SK-N-SH treated with all-trans-retinoic acid at 6 μM for 48 hours (cell line): Measurements from ENCODE around the gene KCNMA1.

ENCODE experiments used
- ATAC-seq: fragments of 200-7000 bp; cut with Tn5 transposase; 3 replicates; pipeline ENCODE4 v1.9.1; 2020; ENCODE audit warnings: mild to moderate bottlenecking, moderate library complexity
- ARNTL ChIP-seq: fragments of 450-650 bp; formaldehyde crosslinking; IDR thresholded peaks from 2 replicates; pipeline ENCODE4 v1.5.0; 2020; ENCODE audit warnings: low read depth, mild to moderate bottlenecking, moderate library complexity, borderline replicate concordance
- BACH2 ChIP-seq: fragments of 250-450 bp; sonication (Bioruptor Pico); IDR thresholded peaks from 2 replicates; pipeline ENCODE4 v1.9.0; 2021; ENCODE audit warnings: mild to moderate bottlenecking, borderline replicate concordance
- CREB5 ChIP-seq: fragments of 250-450 bp; sonication (Bioruptor Pico); IDR thresholded peaks from 2 replicates; pipeline ENCODE4 v1.5.1; 2020; ENCODE audit warnings: low read depth, mild to moderate bottlenecking, moderate library complexity
- CSDC2 ChIP-seq: fragments of 250-450 bp; sonication (Bioruptor Pico); IDR thresholded peaks from 2 replicates; pipeline ENCODE4 v1.5.0; 2020; ENCODE audit warnings: mild to moderate bottlenecking, moderate library complexity
- ESRRG ChIP-seq: fragments of 250-450 bp; sonication (Bioruptor Pico); IDR thresholded peaks from 2 replicates; pipeline ENCODE4 v1.6.1; 2021; ENCODE audit warnings: mild to moderate bottlenecking
- GLIS3 ChIP-seq: fragments of 250-450 bp; sonication (Bioruptor Pico); IDR thresholded peaks from 2 replicates; pipeline ENCODE4 v1.5.0; 2020; ENCODE audit warnings: mild to moderate bottlenecking, moderate library complexity
- ISL1 ChIP-seq: fragments of 250-450 bp; sonication (Bioruptor Pico); IDR thresholded peaks from 2 replicates; pipeline ENCODE4 v2.1.2; 2022; ENCODE audit warnings: mild to moderate bottlenecking, moderate library complexity
- OSR1 ChIP-seq: fragments of 250-450 bp; sonication (Bioruptor Pico); IDR thresholded peaks from 2 replicates; pipeline ENCODE4 v1.8.0; 2022; ENCODE audit warnings: moderate library complexity, mild to moderate bottlenecking, inconsistent platforms
- PPARA ChIP-seq: fragments of 250-450 bp; sonication (Bioruptor Pico); IDR thresholded peaks from 2 replicates; pipeline ENCODE4 v1.5.0; 2020; ENCODE audit warnings: mild to moderate bottlenecking, borderline replicate concordance
- RARB ChIP-seq: fragments of 250-450 bp; sonication (Bioruptor Pico); IDR thresholded peaks from 2 replicates; pipeline ENCODE4 v1.8.0; 2021; ENCODE audit warnings: mild to moderate bottlenecking, moderate library complexity
- SNAI2 ChIP-seq: fragments of 250-450 bp; sonication (Bioruptor Pico); IDR thresholded peaks from 2 replicates; pipeline ENCODE4 v1.5.0; 2020; ENCODE audit warnings: mild to moderate bottlenecking, moderate library complexity
- TOX ChIP-seq: fragments of 250-450 bp; sonication (Bioruptor Pico); IDR thresholded peaks from 2 replicates; pipeline ENCODE4 v1.8.0; 2021; ENCODE audit warnings: mild to moderate bottlenecking, moderate library complexity, borderline replicate concordance
- ZFP3 ChIP-seq: fragments of 250-450 bp; sonication (Bioruptor Pico); IDR thresholded peaks from 2 replicates; pipeline ENCODE4 v1.5.0; 2020; ENCODE audit warnings: mild to moderate bottlenecking, moderate library complexity
- ZFP30 ChIP-seq: fragments of 450-650 bp; formaldehyde crosslinking; IDR thresholded peaks from 2 replicates; pipeline ENCODE4 v1.5.0; 2022; ENCODE audit warnings: mild to moderate bottlenecking, moderate library complexity
- ZNF565 ChIP-seq: fragments of 450-650 bp; formaldehyde crosslinking; conservative IDR thresholded peaks from 2 replicates; pipeline ENCODE4 v1.5.0; 2020; ENCODE audit warnings: low read depth, mild to moderate bottlenecking, moderate library complexity
- ZNF70 ChIP-seq: fragments of 450-650 bp; formaldehyde crosslinking; IDR thresholded peaks from 2 replicates; pipeline ENCODE4 v1.5.0; 2020; ENCODE audit warnings: mild to moderate bottlenecking, moderate library complexity
- ZNF8 ChIP-seq: fragments of 450-650 bp; formaldehyde crosslinking; IDR thresholded peaks from 2 replicates; pipeline ENCODE4 v1.5.0; 2020; ENCODE audit warnings: mild to moderate bottlenecking, moderate library complexity
- TF ChIP-seq, protein P1 (sequence below): fragments of 250-450 bp; sonication (Bioruptor Pico); IDR thresholded peaks from 2 replicates; pipeline ENCODE4 v1.5.0; 2020; ENCODE audit warnings: mild to moderate bottlenecking, moderate library complexity
- TF ChIP-seq, protein P2 (sequence below): fragments of 250-450 bp; sonication (Bioruptor Pico); IDR thresholded peaks from 2 replicates; pipeline ENCODE4 v1.8.0; 2020; ENCODE audit warnings: mild to moderate bottlenecking, moderate library complexity, borderline replicate concordance
- TF ChIP-seq, protein P3 (sequence below): fragments of 250-450 bp; sonication (Bioruptor Pico); IDR thresholded peaks from 2 replicates; pipeline ENCODE4 v1.8.0; 2021; ENCODE audit warnings: low read depth, mild to moderate bottlenecking, moderate library complexity, borderline replicate concordance
- TF ChIP-seq, protein P4 (sequence below): fragments of 250-450 bp; sonication (Bioruptor Pico); IDR thresholded peaks from 2 replicates; pipeline ENCODE4 v1.5.1; 2021; ENCODE audit warnings: mild to moderate bottlenecking, moderate library complexity

Gene KCNMA1

GRCh38 chr10:76883596-76883995 is 754.0 kb downstream of the KCNMA1 start:
- no peak for ATAC-seq
- TF ChIP-seq, protein P1, sequence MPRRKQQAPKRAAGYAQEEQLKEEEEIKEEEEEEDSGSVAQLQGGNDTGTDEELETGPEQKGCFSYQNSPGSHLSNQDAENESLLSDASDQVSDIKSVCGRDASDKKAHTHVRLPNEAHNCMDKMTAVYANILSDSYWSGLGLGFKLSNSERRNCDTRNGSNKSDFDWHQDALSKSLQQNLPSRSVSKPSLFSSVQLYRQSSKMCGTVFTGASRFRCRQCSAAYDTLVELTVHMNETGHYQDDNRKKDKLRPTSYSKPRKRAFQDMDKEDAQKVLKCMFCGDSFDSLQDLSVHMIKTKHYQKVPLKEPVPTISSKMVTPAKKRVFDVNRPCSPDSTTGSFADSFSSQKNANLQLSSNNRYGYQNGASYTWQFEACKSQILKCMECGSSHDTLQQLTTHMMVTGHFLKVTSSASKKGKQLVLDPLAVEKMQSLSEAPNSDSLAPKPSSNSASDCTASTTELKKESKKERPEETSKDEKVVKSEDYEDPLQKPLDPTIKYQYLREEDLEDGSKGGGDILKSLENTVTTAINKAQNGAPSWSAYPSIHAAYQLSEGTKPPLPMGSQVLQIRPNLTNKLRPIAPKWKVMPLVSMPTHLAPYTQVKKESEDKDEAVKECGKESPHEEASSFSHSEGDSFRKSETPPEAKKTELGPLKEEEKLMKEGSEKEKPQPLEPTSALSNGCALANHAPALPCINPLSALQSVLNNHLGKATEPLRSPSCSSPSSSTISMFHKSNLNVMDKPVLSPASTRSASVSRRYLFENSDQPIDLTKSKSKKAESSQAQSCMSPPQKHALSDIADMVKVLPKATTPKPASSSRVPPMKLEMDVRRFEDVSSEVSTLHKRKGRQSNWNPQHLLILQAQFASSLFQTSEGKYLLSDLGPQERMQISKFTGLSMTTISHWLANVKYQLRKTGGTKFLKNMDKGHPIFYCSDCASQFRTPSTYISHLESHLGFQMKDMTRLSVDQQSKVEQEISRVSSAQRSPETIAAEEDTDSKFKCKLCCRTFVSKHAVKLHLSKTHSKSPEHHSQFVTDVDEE (CRISPR knock-in tag): no peak
- TF ChIP-seq ZFP3 (CRISPR knock-in tag): no peak
- no peak for TF ChIP-seq ZNF8 (CRISPR knock-in tag)
- no peak for TF ChIP-seq CSDC2 (CRISPR knock-in tag)
- TF ChIP-seq, protein P2, sequence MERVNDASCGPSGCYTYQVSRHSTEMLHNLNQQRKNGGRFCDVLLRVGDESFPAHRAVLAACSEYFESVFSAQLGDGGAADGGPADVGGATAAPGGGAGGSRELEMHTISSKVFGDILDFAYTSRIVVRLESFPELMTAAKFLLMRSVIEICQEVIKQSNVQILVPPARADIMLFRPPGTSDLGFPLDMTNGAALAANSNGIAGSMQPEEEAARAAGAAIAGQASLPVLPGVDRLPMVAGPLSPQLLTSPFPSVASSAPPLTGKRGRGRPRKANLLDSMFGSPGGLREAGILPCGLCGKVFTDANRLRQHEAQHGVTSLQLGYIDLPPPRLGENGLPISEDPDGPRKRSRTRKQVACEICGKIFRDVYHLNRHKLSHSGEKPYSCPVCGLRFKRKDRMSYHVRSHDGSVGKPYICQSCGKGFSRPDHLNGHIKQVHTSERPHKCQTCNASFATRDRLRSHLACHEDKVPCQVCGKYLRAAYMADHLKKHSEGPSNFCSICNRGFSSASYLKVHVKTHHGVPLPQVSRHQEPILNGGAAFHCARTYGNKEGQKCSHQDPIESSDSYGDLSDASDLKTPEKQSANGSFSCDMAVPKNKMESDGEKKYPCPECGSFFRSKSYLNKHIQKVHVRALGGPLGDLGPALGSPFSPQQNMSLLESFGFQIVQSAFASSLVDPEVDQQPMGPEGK (CRISPR knock-in tag): no peak
- no peak for TF ChIP-seq ISL1 (CRISPR knock-in tag)
- no peak for TF ChIP-seq RARB (CRISPR knock-in tag)
- no peak for TF ChIP-seq ARNTL (CRISPR knock-in tag)

DNA sequence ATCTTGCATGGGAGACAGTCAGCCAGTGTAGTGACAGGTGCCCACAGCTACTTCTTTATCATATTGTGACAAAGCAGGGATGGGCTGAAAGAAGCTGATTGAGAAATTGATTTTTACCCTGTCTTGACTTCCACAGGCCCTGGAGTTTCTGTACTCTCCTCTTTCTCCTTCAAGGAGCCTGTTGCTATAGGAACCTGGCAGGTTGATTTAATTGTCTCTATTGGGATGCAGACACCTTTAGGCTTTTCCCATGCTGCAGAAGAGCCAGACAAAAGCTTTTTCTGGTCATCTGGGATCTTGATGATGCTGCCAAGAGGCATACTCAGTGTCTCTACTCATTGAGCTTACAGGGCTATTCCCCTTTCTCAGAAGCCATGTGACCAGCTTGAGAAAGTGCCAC is 754.8 kb downstream of the KCNMA1 start:
- TF ChIP-seq ZNF8 (CRISPR knock-in tag) (no peak), TOX (no peak), ZNF70 (CRISPR knock-in tag) (no peak), CSDC2 (CRISPR knock-in tag) (no peak), BACH2 (CRISPR knock-in tag) (no peak), RARB (CRISPR knock-in tag) (no peak), ESRRG (CRISPR knock-in tag) (no peak), PPARA (no peak), GLIS3 (CRISPR knock-in tag) (no peak), ZFP30 (CRISPR knock-in tag) (no peak), ZFP3 (CRISPR knock-in tag) (no peak), ARNTL (CRISPR knock-in tag) (no peak), OSR1 (CRISPR knock-in tag) (no peak), SNAI2 (CRISPR knock-in tag) (no peak), CREB5 (CRISPR knock-in tag) (no peak), ZNF565 (CRISPR knock-in tag) (no peak)
- TF ChIP-seq, protein P3, sequence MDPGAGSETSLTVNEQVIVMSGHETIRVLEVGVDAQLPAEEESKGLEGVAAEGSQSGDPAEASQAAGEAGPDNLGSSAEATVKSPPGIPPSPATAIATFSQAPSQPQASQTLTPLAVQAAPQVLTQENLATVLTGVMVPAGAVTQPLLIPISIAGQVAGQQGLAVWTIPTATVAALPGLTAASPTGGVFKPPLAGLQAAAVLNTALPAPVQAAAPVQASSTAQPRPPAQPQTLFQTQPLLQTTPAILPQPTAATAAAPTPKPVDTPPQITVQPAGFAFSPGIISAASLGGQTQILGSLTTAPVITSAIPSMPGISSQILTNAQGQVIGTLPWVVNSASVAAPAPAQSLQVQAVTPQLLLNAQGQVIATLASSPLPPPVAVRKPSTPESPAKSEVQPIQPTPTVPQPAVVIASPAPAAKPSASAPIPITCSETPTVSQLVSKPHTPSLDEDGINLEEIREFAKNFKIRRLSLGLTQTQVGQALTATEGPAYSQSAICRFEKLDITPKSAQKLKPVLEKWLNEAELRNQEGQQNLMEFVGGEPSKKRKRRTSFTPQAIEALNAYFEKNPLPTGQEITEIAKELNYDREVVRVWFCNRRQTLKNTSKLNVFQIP (CRISPR knock-in tag): no peak
- TF ChIP-seq, protein P1 (CRISPR knock-in tag): no peak
- TF ChIP-seq, protein P2 (CRISPR knock-in tag): no peak
- TF ChIP-seq, protein P4, sequence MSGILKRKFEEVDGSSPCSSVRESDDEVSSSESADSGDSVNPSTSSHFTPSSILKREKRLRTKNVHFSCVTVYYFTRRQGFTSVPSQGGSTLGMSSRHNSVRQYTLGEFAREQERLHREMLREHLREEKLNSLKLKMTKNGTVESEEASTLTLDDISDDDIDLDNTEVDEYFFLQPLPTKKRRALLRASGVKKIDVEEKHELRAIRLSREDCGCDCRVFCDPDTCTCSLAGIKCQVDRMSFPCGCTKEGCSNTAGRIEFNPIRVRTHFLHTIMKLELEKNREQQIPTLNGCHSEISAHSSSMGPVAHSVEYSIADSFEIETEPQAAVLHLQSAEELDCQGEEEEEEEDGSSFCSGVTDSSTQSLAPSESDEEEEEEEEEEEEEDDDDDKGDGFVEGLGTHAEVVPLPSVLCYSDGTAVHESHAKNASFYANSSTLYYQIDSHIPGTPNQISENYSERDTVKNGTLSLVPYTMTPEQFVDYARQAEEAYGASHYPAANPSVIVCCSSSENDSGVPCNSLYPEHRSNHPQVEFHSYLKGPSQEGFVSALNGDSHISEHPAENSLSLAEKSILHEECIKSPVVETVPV (CRISPR knock-in tag): no peak
- TF ChIP-seq, all 23 proteins: peak for 0
- ATAC-seq: no peak
